Testis (tissue), 3 donors: ENCODE results near the gene ATRIP. TPM values are rescaled to one million over a fixed set of nuclear protein-coding genes. Genes with fewer than 3 reads are reported as not detected.

Experiments
- DNase-seq: peaks from one replicate; pipeline ENCODE4 v3.0.0-alpha.2; 2019
- H3K27ac ChIP-seq, 2 donors: fragments of 200-600 bp; sonication (generic); one replicate each; pipeline ENCODE4 v1.5.1; 2019
- H3K27me3 ChIP-seq: fragments of 200-600 bp; sonication (generic); one replicate; pipeline ENCODE4 v1.5.1; 2019
- H3K36me3 ChIP-seq: fragments of 200-600 bp; sonication (generic); one replicate; pipeline ENCODE4 v1.5.1; 2017; ENCODE audit warnings: low read depth; ENCODE audit errors: missing control alignments
- H3K4me1 ChIP-seq: fragments of 200-600 bp; sonication (generic); one replicate; pipeline ENCODE4 v1.5.1; 2019
- H3K4me3 ChIP-seq, 2 donors: fragments of 200-600 bp; sonication (generic); one replicate each; pipeline ENCODE4 v1.5.1; 2017 to 2019
- H3K9me3 ChIP-seq: fragments of 200-600 bp; sonication (generic); one replicate; pipeline ENCODE4 v1.5.1; 2017
- POLR2A ChIP-seq: fragments of 450-650 bp; IDR thresholded peaks from one replicate; pipeline ENCODE4 v1.6.1; 2017; ENCODE audit warnings: antibody characterized with exemption, mild to moderate bottlenecking, moderate library complexity
- WGBS, 2 donors: methylation state at CpG; one replicate each; pipeline ENCODE4 v1.1.5; 2018; 5-methylcytosine and 5-hydroxymethylcytosine counted together
- intact Hi-C: fragments of 100-400 bp; cut with DNase I; formaldehyde crosslinking; loops from one replicate; pipeline ENCODE4 v1.15.1; 2023; ENCODE audit warnings: low total_unique reads
- polyA plus RNA-seq: library from polyadenylated mRNA; stranded (reverse); fragments of 350-450 nt; fragmentation: Illumina TruSeq; extraction: RNeasy Lipid Tissue Mini Kit (QIAGEN cat#74804); gene quantifications from one replicate; pipeline ENCODE4 v1.2.3, GENCODE V29; 2014; ENCODE audit warnings: low read depth, low replicate concordance; ENCODE audit not compliant: insufficient read depth
- total RNA-seq, 2 donors: library from RNA; depleted of rRNA; stranded (reverse); fragments of >200 nt; gene quantifications; one replicate each; pipeline ENCODE4 v1.2.3, GENCODE V29; 2016
- TF ChIP-seq, protein P1 (sequence below), 3 experiments: fragments of 450-650 bp in 2 of 3; fragments of 200-600 bp in 1 of 3; sonication (generic) in 1 of 3; IDR thresholded peaks; one replicate each; pipeline ENCODE4 v1.5.1; 2016 to 2019; ENCODE audit warnings: antibody characterized with exemption in 3 of 3, mild to moderate bottlenecking in 2 of 3, moderate library complexity in 1 of 3

ATRIP gene
- total and polyA plus RNA-seq, 3 donors from 2014 or later, result 25.0 to 56.5 (median 26.3) TPM

GRCh38 chr3:48407542-48408099 lies 38.9 kb upstream of the ATRIP start:
- no peak overlapping the region for H3K4me3 ChIP-seq
- no peak for TF ChIP-seq POLR2A
- TF ChIP-seq, protein P1, sequence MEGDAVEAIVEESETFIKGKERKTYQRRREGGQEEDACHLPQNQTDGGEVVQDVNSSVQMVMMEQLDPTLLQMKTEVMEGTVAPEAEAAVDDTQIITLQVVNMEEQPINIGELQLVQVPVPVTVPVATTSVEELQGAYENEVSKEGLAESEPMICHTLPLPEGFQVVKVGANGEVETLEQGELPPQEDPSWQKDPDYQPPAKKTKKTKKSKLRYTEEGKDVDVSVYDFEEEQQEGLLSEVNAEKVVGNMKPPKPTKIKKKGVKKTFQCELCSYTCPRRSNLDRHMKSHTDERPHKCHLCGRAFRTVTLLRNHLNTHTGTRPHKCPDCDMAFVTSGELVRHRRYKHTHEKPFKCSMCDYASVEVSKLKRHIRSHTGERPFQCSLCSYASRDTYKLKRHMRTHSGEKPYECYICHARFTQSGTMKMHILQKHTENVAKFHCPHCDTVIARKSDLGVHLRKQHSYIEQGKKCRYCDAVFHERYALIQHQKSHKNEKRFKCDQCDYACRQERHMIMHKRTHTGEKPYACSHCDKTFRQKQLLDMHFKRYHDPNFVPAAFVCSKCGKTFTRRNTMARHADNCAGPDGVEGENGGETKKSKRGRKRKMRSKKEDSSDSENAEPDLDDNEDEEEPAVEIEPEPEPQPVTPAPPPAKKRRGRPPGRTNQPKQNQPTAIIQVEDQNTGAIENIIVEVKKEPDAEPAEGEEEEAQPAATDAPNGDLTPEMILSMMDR (IDR thresholded peaks at IDR 0.05), result no peak
- H3K27me3 ChIP-seq, result no peaks in the 10 kb centered on the region
- H3K36me3 ChIP-seq, result no peaks in the 10 kb centered on the region
- intact Hi-C loops, result no loop called here
- WGBS, 2 donors, result 90 to 91% methylated on average over 7 to 8 of the region's 8 CpGs
- H3K4me1 ChIP-seq, result no peaks in the 10 kb centered on the region
- no peaks in the 10 kb centered on the region for H3K9me3 ChIP-seq
- H3K27ac ChIP-seq, result no peak overlapping the region
- DNase-seq, result peak; percentile 6

GRCh38 chr3:48408823-48409281 lies 37.7 kb upstream of the ATRIP start:
- Histone ChIP-seq H3K27ac (no peak overlapping the region), H3K27me3 (no peaks in the 10 kb centered on the region), H3K4me1 (no peaks in the 10 kb centered on the region), H3K4me3 (no peak overlapping the region), H3K36me3 (no peaks in the 10 kb centered on the region), H3K9me3 (no peaks in the 10 kb centered on the region)
- WGBS, 2 donors, result 86 to 90% methylated on average over 4 of the region's 4 CpGs
- no peak for TF ChIP-seq POLR2A
- TF ChIP-seq, protein P1 (IDR thresholded peaks at IDR 0.05), result no peak
- intact Hi-C loops, result no loop called here
- DNase-seq, result peak; percentile 13

- Histone ChIP-seq H3K36me3 (no peaks in the 10 kb centered on the region), H3K4me1 (no peaks in the 10 kb centered on the region), H3K9me3 (no peaks in the 10 kb centered on the region), H3K27me3 (no peaks in the 10 kb centered on the region), H3K27ac (no peak overlapping the region), H3K4me3 (no peak overlapping the region)
- intact Hi-C loops, result no loop called here
- peak; percentile 10 for DNase-seq
- 92 to 94% methylated on average over 24 to 31 of the region's 31 CpGs for WGBS, 2 donors
- no peak for TF ChIP-seq POLR2A
- TF ChIP-seq, protein P1 (IDR thresholded peaks at IDR 0.05), result no peak
Measured at GRCh38 chr3:48409291-48410201, 37.0 kb upstream of the ATRIP start.

DNA sequence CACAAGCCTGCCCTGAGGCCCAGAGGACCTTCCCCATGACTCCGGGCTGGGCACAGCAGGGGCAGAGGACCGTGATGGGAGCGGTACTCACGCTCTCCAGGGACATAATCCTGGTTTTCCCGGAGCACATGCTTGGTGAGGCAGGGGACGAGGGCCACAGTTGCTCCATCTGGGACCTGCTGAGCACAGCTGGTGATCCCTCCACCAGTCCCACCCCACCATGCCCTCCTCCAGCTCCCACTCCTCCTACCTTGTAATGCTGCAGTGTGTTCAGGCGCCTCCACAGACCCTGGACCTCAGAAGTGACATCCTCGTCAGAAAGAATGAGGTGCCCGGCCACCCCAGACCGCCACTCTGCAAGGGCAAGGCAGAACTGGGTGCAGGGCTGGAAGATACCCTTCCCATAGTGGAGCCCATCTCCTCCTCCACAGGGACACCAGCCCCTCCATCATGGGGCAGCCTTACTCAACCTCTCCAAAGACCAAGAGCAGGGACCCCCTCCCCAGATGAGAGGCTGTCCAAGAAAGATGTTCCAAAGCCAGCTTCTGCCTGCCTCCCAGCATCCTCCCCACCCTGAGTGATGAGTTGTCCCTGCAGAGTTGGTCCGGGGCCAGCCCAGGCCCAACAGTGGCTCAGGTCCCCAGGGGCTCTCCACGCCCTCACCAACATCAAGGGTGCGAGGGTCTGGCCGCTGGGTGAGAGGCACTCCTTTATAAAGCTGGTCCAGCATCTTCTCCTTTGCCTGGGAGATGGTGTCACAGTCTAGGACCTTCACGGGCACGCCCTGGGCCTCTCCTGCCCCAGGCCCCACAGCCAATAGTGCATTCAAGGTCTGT lies 36.1 kb upstream of the ATRIP start:
- no peaks in the 10 kb centered on the region for H3K9me3 ChIP-seq
- intact Hi-C loops, result no loop called here
- DNase-seq, result no peak
- H3K27ac ChIP-seq, result no peak overlapping the region
- TF ChIP-seq, protein P1 (IDR thresholded peaks at IDR 0.05), result no peak
- TF ChIP-seq POLR2A, result no peak
- H3K27me3 ChIP-seq, result no peaks in the 10 kb centered on the region
- WGBS, 2 donors, result 95 to 97% methylated on average over 9 to 16 of the region's 16 CpGs
- no peaks in the 10 kb centered on the region for H3K4me1 ChIP-seq
- H3K4me3 ChIP-seq, result no peak overlapping the region
- H3K36me3 ChIP-seq, result no peaks in the 10 kb centered on the region
